Epithelial cell of prostate (primary cell): ENCODE results near the gene TCAF1.
"Not testable (repeated sequence)": the region's sequence is repeated elsewhere in the genome, so short reads cannot be mapped to it uniquely, and the experiment has no call there.

Experiments
- DNase-seq: peaks from one replicate; pipeline ENCODE4 v3.0.0-alpha.2; 2011; ENCODE audit warnings: low read depth, low spot score
- H3K27ac ChIP-seq: fragments of 450-650 bp; 2 replicates; pipeline ENCODE4 v1.5.1; 2017; ENCODE audit warnings: mild to moderate bottlenecking

The TCAF1 gene

DNA sequence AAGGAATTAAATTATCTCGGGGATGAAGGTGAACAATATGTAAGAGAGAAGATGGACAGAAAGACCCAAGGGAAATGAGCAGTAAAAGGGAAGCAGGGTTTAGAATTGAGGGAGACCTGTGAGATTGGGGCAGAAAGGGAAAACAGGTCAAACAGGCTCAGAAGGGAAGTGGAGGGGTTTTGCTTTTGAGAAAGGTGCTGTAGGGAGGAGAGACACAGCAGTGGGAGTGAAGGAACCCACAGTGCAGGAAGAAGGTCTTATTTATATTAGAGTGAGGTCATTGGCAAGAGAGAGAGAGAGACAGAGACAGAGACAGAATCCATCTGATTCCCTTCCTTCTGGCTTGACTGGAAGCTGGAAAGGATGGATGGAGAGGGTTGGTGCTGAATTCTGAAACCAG lies 3.5 kb upstream of the TCAF1 start:
- DNase-seq = no peak
- H3K27ac ChIP-seq = no peak overlapping the region

- no peak for DNase-seq
- H3K27ac ChIP-seq = peak overlapping the region; percentile 91
Measured at GRCh38 chr7:143902332-143902899, 440 bp upstream of the TCAF1 start.

DNA sequence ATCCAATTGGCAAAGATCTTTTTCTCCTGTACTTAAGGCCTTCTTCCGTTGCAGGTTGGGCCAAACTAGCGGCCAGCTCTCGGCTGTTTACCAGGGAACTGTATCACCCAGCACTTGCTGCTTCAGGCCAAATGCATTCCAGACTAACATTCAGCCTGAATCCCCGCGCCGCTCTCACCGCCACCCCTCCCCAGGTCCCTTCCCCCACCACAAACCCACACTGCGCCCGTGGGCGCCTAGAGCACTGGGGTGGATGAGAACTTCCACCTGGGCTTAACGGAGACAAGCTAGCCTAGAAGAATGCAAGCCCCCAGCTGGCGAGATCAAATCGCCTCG lies 676 bp downstream of the TCAF1 start:
- DNase-seq = no peak
- H3K27ac ChIP-seq = peak overlapping the region; percentile 91

DNA sequence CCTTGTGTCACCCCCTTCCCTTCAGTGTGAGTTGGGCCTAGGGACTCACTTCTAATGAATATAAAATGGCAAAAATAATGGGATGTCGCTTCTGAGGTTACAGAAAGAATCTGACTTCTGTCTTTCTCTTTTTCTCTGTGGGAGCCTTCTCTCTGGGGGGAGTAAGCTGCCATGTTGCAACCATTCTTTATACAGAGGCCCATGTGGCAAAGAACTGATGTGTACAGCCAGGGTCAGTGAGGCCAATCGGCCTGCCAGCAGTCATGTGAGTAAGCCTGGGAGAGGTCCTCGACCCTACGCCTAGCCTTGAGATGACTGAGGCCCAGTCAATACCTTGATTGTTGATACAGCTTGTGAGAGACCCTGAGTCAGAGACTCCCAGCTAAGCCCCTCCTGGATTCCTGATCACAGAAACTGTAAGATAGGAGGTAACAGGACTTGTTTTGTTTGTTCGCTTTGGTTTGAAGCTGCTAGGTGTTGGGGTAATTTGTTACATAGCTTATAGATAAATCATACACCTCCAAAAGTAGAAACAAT lies 1.7 kb downstream of the TCAF1 start:
- peak; percentile 18 for DNase-seq
- peak overlapping the region; percentile 91 for H3K27ac ChIP-seq

GRCh38 chr7:143898810-143899209 lies 3.2 kb downstream of the TCAF1 start:
- no peak overlapping the region for H3K27ac ChIP-seq
- DNase-seq = no peak

DNA sequence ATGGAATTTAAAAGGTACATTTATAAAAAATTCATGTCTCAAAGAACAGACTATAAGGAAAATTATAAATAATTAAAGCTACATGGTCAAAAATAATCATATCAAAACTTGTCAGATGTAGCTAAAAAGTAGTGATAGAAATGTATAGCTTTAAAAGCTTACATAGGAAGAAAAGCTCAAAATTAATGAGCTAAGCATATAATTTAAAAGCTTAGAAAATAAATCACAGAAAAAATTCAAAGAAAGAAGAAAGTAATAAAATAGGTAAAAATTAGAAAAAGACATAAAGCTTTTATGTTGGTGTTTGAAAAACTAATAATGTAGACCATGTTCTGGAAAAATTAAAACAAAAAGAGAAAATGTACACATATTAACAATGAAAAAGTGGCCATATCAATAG lies 5.3 kb downstream of the TCAF1 start:
- H3K27ac ChIP-seq = no peak overlapping the region

DNA sequence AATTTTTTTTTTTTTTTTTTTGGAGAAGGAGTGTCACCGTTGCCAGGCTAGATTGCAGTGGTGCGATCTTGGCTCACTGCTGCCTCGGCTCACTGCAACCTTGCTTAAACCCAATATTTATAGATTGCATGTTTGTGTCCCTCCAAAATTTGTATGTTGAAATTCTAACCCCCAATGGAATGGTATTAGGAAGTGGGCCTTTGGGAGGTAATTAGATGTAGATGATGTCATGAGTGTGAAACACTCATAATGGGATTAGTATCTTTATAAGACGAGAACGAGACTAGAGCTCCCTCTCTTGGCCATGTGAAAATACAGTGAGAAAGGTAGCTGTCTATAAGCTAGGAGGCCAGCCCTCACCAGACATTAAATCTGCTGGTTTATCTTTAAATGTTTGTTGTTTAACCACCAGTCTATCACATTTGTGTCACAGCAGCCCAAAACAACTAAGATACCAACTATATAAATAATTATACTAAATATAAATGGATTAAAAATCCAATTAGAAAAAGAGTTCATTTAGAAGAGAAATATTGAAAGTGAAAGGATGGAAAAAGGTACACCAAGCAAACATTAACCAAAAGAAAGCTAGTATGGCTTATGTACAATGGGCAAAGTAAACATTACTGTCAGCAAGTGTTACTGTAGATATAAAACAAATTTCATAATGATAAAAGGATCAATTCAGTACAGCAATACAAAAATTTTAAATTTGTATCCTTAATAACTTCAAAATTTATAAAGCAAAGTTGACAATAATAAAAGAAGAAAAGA lies 9.3 kb downstream of the TCAF1 start:
- no peak overlapping the region for H3K27ac ChIP-seq
- DNase-seq = no peak

More for the DNA sequence above, 5.3 kb downstream of the TCAF1 start:
- DNase-seq = no peak

GRCh38 chr7:143891457-143891856 lies 10.5 kb downstream of the TCAF1 start:
- DNase-seq = no peak
- no peak overlapping the region for H3K27ac ChIP-seq

DNA sequence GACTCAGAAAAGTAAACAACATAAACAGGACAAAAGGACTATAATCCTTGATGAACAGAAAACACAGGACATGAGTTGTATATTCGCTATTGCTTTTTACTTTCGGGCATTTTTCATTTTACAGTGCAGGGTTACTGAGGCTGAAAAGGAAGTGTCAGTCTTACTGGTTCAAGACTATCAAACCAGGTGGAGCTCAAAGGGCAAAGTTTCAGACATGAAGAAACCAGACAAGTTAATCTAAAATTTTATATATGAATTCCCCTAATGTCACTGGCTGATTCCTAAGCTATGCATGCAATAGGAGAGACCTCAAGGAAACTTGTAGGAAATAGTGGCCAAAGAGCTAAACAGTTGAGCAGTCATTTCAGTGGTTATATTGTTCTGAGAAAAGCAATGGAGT lies 11.4 kb downstream of the TCAF1 start:
- no peak overlapping the region for H3K27ac ChIP-seq
- no peak for DNase-seq

DNA sequence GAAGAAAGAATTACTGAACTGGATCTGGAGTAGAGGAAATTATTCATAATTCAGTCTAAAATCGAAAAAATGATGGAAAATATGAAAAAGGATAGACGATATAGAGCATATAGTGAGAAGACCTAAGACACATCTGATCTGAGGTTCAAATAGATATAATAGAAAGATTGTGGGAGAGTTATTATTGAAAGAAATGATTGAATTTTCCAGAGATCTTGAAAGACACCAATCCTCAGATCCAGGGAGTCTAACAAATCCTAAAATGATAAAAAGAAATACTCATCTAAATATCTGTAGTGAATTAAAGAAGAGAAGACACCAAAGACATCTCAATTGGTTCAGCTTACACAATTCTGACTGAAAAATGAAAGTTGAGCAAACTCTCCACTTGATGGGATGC lies 12.9 kb downstream of the TCAF1 start:
- no peak for DNase-seq
- H3K27ac ChIP-seq = no peak overlapping the region

GRCh38 chr7:143886826-143887477 lies 15.0 kb downstream of the TCAF1 start:
- no peak for DNase-seq
- H3K27ac ChIP-seq = no peak overlapping the region

DNA sequence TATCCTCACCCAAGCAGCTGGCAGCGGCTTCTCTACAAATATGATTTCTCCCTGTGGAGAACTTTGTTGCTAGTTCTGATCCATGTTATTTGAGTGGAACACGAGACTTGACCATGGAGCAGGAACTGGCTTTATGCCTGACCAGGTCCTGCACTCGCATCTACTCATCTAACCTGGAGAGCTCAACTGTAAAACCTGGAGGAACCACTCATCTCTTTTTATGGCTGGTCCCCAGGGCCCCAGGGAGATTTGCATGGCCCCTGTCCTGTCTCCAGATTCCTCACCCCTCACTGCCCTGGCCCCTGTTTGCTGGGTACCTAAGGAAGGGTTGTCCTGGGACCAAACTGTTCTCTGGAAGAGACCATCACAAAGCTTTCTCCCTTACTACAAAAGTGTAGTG lies 16.0 kb downstream of the TCAF1 start:
- H3K27ac ChIP-seq = no peak overlapping the region
- no peak for DNase-seq

- DNase-seq = no peak
- H3K27ac ChIP-seq = no peak overlapping the region
Measured at GRCh38 chr7:143884969-143885559, 16.9 kb downstream of the TCAF1 start.

DNA sequence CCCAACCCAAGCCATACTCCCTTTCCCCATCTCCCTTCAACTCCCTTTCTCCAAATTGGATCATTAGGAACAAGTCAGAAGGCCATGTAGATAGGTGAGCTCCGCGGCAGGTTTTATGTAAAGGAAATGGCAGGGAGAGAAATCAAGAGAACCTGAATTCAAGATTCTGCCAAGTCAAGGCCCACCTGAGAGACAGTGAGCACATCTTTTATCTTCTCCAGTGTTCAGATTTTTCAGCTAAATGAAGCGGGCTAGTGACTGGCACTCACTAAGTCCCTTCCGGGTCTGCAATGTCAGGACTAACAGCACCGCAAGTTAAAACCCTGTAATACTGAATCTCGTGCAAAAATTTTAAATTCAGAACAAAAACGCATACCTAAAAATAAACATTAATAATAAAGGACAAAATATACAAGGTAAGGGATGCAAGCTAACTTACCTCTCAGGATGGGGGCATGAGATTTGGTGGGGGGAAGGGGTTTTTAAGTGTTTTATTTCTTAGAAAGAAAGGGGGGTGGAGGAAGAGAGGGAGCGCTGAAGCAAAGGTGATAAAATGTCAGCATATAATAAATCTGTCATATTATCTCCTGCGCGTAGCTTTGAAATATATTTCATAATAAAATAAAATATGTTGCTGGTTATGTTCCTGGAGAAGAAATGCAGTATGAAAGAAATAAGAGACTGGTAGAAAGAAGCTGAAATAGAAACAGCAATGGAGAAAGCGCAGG lies 17.6 kb downstream of the TCAF1 start:
- DNase-seq = no peak
- H3K27ac ChIP-seq = no peak overlapping the region

GRCh38 chr7:143882604-143883078 lies 19.3 kb downstream of the TCAF1 start:
- H3K27ac ChIP-seq = no peak overlapping the region
- DNase-seq = no peak

DNA sequence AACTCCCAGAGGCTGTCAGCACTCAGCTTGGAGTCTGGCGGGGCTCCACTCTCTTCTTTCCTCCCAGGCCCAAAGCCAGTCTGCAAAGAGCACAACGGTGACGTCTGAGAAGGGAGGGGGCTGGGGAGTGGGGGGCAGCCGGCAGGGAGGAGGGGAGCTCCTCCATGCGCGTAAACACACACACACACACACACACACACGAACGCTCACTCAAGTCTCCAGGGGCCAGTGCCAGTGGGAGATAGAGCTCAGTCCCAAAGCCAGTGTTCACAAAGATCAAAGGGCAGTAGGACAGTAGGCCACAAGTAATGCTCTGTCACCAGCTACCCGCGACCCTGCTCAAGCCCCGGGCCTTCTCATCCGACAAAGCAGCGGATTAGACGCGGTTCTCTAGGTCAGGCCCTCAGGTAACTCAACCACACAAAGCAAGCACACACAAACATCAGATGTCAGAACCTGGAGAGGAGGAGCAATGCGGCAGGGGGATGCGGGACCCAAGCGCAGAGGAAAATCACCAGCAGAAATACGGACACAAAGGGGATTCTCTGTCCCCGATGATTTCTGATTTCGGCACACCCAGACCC lies 19.9 kb downstream of the TCAF1 start:
- DNase-seq = no peak

GRCh38 chr7:143878884-143879283 lies 23.1 kb downstream of the TCAF1 start:
- no peak for DNase-seq
- H3K27ac ChIP-seq = no peak overlapping the region

More for the DNA sequence above, 19.9 kb downstream of the TCAF1 start:
- H3K27ac ChIP-seq = no peak overlapping the region

DNA sequence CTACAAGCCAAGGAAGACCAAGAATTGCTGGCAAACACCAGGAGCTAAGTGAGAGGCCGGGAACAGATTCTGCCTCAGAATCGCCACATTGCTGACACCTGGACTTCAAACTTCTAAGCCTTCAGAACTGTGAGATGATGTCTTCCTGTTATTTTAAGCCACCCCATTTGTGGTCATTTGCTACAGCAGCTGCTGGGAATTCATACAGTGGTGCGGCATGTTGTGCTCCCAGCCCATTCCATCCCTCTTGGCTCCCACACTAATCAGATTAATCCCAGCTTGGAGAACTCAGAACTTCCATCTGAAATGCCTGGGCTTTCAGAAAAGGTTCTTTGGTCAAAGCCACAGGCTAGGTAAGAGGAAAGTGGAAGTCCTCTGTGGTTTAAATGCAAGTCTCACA lies 24.9 kb downstream of the TCAF1 start:
- DNase-seq = no peak
- no peak overlapping the region for H3K27ac ChIP-seq

DNA sequence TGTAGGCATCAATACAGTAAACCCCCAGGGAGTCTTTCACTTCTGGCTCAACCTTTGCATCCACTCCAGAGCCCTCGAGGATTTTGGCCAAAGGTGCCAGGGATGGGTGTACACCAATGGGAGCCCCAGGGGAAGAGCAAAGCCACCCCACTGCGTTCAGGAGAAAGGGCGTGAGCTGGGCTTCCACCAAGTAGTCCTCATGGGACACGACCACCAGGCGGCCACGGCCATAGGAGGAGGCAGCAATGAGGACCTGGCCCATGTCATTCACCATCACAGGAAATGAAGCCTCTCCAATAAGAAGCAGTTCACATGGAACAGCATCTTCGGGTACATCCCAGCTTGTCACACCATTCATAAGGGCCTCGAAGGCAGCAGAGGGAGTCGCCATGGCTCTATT lies 25.8 kb downstream of the TCAF1 start:
- no peak overlapping the region for H3K27ac ChIP-seq
- no peak for DNase-seq

DNA sequence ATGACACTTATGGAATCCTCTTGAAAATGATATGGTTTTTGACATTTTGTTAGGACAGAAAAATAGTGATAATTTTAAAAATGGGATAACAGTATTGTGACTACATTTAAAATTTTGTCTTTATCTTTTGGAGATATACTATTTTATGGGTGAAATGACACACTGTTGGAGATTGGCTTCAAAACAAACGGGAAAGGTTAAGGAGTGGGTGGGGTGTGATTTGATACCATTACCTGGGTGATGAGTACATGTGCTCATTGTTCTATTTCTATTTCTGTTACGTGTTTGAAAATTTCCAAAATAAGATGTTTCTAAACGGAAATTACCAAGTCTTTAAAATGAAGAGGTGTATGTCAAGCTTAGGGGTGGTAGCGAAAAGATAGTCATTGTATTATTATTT lies 28.7 kb downstream of the TCAF1 start:
- DNase-seq, H3K27ac ChIP-seq: not testable (repeated sequence)
